HepG2 (cell line): Measurements from ENCODE around the gene SEC24A. TPM values are rescaled to one million over a fixed set of nuclear protein-coding genes. Genes with fewer than 3 reads are reported as not detected.

Experiments used
- ATAC-seq: fragments of 200-7000 bp; cut with Tn5 transposase; 3 replicates; pipeline ENCODE4 v1.9.1; 2020; ENCODE audit warnings: mild to moderate bottlenecking, moderate library complexity
- BruUV-seq: library from RNA; stranded (reverse); fragments of 400-500 nt; replicated peaks from 2 replicates; lab custom pipeline; 2021; lab: Mats Ljungman, UMichigan
- CTCF ChIA-PET: fragments of 300-600 bp; formaldehyde crosslinking; extraction: SDS; loops from one replicate; lab custom pipeline; 2021; ENCODE audit warnings: low total read pairs, inconsistent platforms, low intra/inter-chr PET ratio; lab: Yijun Ruan, JAX
- POLR2A ChIA-PET: fragments of 350-600 bp; sonication (Branson Sonifier 250); formaldehyde crosslinking; loops from one replicate; lab custom pipeline; 2020; ENCODE audit warnings: antibody characterized with exemption, inconsistent platforms; lab: Yijun Ruan, JAX
- DNase-seq: peaks from one replicate; pipeline ENCODE4 v3.0.0-alpha.2; 2015; ENCODE audit warnings: low spot score
- FAIRE-seq: peaks from 3 replicates; lab custom pipeline; 2011; peaks lifted over from hg19 to GRCh38; lab: Jason Lieb, UNC
- H2AFZ ChIP-seq: one replicate; pipeline ENCODE4 v1.6.1; 2011; ENCODE audit warnings: low read length, inconsistent platforms
- H3K27ac ChIP-seq: fragments of 300-600 bp; 3 replicates; pipeline ENCODE4 v1.8.0; 2011; ENCODE audit warnings: mixed run types, mild to moderate bottlenecking, mixed read lengths, low read length, inconsistent platforms; ENCODE audit not compliant: insufficient read depth; ENCODE audit errors: extremely low read length
- H3K27me3 ChIP-seq, 2 experiments: fragments of 200-600 bp in 1 of 2; 2 replicates in 1 of 2; 3 replicates in 1 of 2; pipeline versions ENCODE4 v1.6.0 to v1.8.0; 2011; ENCODE audit warnings: low read length in 2 of 2, mild to moderate bottlenecking in 2 of 2, moderate library complexity in 2 of 2, inconsistent platforms in 1 of 2; ENCODE audit not compliant: insufficient read depth in 2 of 2, control insufficient read depth in 1 of 2
- H3K36me3 ChIP-seq, 2 experiments: fragments of 200-600 bp in 1 of 2; replicated peaks in 1 of 2; 2 replicates in 1 of 2; 3 replicates in 1 of 2; pipeline versions ENCODE4 v1.5.1 to v1.8.0; 2011; ENCODE audit warnings: low read length in 2 of 2, inconsistent platforms in 1 of 2; ENCODE audit not compliant: insufficient read depth in 2 of 2, control insufficient read depth in 1 of 2
- H3K4me1 ChIP-seq: 2 replicates; pipeline ENCODE4 v1.5.1; 2012; ENCODE audit warnings: low read length, inconsistent platforms; ENCODE audit not compliant: insufficient read depth
- H3K4me2 ChIP-seq: 2 replicates; pipeline ENCODE4 v1.6.0; 2011; ENCODE audit warnings: low read depth, low read length, inconsistent platforms
- H3K4me3 ChIP-seq, 3 experiments: fragments of 200-600 bp in 1 of 3; sonication (generic), shearing (Covaris generic) in 1 of 3; replicated peaks in 1 of 3; 2 replicates each; pipeline ENCODE4 v1.5.1; 2011 to 2016; ENCODE audit warnings: low read length in 3 of 3, inconsistent platforms in 2 of 3, low read depth in 2 of 3, mild to moderate bottlenecking in 2 of 3, control low read depth in 1 of 3, mixed read lengths in 1 of 3; ENCODE audit not compliant: insufficient read depth in 1 of 3
- H3K79me2 ChIP-seq: one replicate; pipeline ENCODE4 v1.6.1; 2011; ENCODE audit warnings: low read length, inconsistent platforms; ENCODE audit not compliant: insufficient read depth
- H3K9ac ChIP-seq: 2 replicates; pipeline ENCODE4 v1.6.0; 2011; ENCODE audit warnings: mild to moderate bottlenecking, low read depth, low read length, inconsistent platforms; ENCODE audit not compliant: insufficient read depth
- H3K9me3 ChIP-seq: 2 replicates; pipeline ENCODE4 v1.5.1; 2012; ENCODE audit warnings: mild to moderate bottlenecking, low read length
- H4K20me1 ChIP-seq: 2 replicates; pipeline ENCODE4 v1.6.0; 2011; ENCODE audit warnings: inconsistent platforms, mild to moderate bottlenecking, low read length, moderate library complexity; ENCODE audit not compliant: insufficient read depth
- CENPX ChIP-seq: sonication (generic); formaldehyde crosslinking; IDR thresholded peaks from 2 replicates; pipeline ENCODE4 v1.9.0; 2021; ENCODE audit warnings: mild to moderate bottlenecking, missing genetic modification reagents, moderate library complexity
- DNMT1 ChIP-seq: sonication (generic); formaldehyde crosslinking; IDR thresholded peaks from 2 replicates; pipeline ENCODE4 v1.5.1; 2020; ENCODE audit warnings: mild to moderate bottlenecking, missing genetic modification reagents
- E2F2 ChIP-seq: sonication (generic); formaldehyde crosslinking; IDR thresholded peaks from 2 replicates; pipeline ENCODE4 v1.4.0; 2020; ENCODE audit warnings: missing genetic modification reagents, borderline replicate concordance
- GZF1 ChIP-seq: sonication (generic); formaldehyde crosslinking; IDR thresholded peaks from 2 replicates; pipeline ENCODE4 v1.5.1; 2020; ENCODE audit warnings: mild to moderate bottlenecking, missing genetic modification reagents
- MZF1 ChIP-seq: sonication (generic); formaldehyde crosslinking; IDR thresholded peaks from 2 replicates; pipeline ENCODE4 v1.8.1; 2023; ENCODE audit warnings: mild to moderate bottlenecking, missing genetic modification reagents, borderline replicate concordance
- PAX8 ChIP-seq: sonication (generic); formaldehyde crosslinking; IDR thresholded peaks from 2 replicates; pipeline ENCODE4 v1.8.0; 2022; ENCODE audit warnings: mild to moderate bottlenecking, missing genetic modification reagents, borderline replicate concordance
- RCOR2 ChIP-seq: IDR thresholded peaks from 2 replicates; pipeline ENCODE4 v1.6.1; 2016; ENCODE audit warnings: missing biosample characterization, missing genetic modification reagents
- RNF2 ChIP-seq: fragments of 450-650 bp; conservative IDR thresholded peaks from 2 replicates; pipeline ENCODE4 v1.6.1; 2016; ENCODE audit warnings: low read depth
- SIX4 ChIP-seq: sonication (generic); formaldehyde crosslinking; IDR thresholded peaks from 2 replicates; pipeline ENCODE4 v1.4.0; 2020; ENCODE audit warnings: missing genetic modification reagents
- TOE1 ChIP-seq: sonication (generic); formaldehyde crosslinking; IDR thresholded peaks from 2 replicates; pipeline ENCODE4 v1.4.0; 2020; ENCODE audit warnings: mild to moderate bottlenecking, missing genetic modification reagents
- ZFP82 ChIP-seq: sonication (generic); formaldehyde crosslinking; IDR thresholded peaks from 2 replicates; pipeline ENCODE4 v1.5.1; 2020; ENCODE audit warnings: mild to moderate bottlenecking, missing genetic modification reagents, borderline replicate concordance
- ZNF382 ChIP-seq: sonication (generic); formaldehyde crosslinking; IDR thresholded peaks from 2 replicates; pipeline ENCODE4 v1.5.0; 2020; ENCODE audit warnings: missing genetic modification reagents, mild to moderate bottlenecking, borderline replicate concordance
- ZNF451 ChIP-seq: sonication (generic); formaldehyde crosslinking; IDR thresholded peaks from 2 replicates; pipeline ENCODE4 v1.5.0; 2020; ENCODE audit warnings: mild to moderate bottlenecking, missing genetic modification reagents
- ZNF530 ChIP-seq: sonication (generic); formaldehyde crosslinking; IDR thresholded peaks from 2 replicates; pipeline ENCODE4 v1.5.0; 2020; ENCODE audit warnings: low read depth, mild to moderate bottlenecking, missing genetic modification reagents
- ZNF7 ChIP-seq: IDR thresholded peaks from 2 replicates; pipeline ENCODE4 v1.6.1; 2016; ENCODE audit warnings: missing biosample characterization, missing genetic modification reagents
- WGBS: methylation state at CpG from one replicate; pipeline ENCODE4 v1.1.6; 2017; ENCODE audit warnings: low lambda C conversion rate; 5-methylcytosine and 5-hydroxymethylcytosine counted together
- in situ Hi-C: cut with HindIII; loops from 2 replicates; pipeline ENCODE4 v1.10.0; 2017; ENCODE audit warnings: low pct_unique_long_range_greater_than_20kb; ENCODE audit not compliant: extremely low pct_ligation_motif_present
- intact Hi-C: fragments of 100-400 bp; cut with micrococcal nuclease; formaldehyde crosslinking; loops from one replicate; pipeline ENCODE4 v1.10.0; 2022; ENCODE audit not compliant: unreplicated experiment
- polyA plus RNA-seq, 8 experiments: library from polyadenylated mRNA; depleted of rRNA in 3 of 8; stranded (reverse) in 7 of 8; unstranded in 1 of 8; fragments of >200 nt; fragmentation: Illumina TruSeq in 4 of 8; extraction: Trizol in 4 of 8; gene quantifications; 2 replicates each; pipeline versions ENCODE4 v1.2.1 to v1.2.3, GENCODE V29; 2011 to 2016; ENCODE audit warnings: low read depth in 4 of 8, missing spikeins in 1 of 8, mixed read lengths in 1 of 8; ENCODE audit not compliant: insufficient read depth in 1 of 8
- total RNA-seq, 5 experiments: library from RNA; depleted of rRNA; stranded (reverse); fragments of >200 nt; fragmentation: Illumina TruSeq; extraction: Trizol; gene quantifications; 2 replicates each; pipeline ENCODE4 v1.2.3, GENCODE V29; 2016; ENCODE audit warnings: low read depth in 1 of 5
- TF ChIP-seq, protein P1 (sequence below): IDR thresholded peaks from 2 replicates; pipeline ENCODE4 v1.6.1; 2012; ENCODE audit warnings: low read depth, low read length, improper control_type of control experiment
- TF ChIP-seq, protein P2 (sequence below), 2 experiments: sonication (generic) in 1 of 2; formaldehyde crosslinking in 1 of 2; IDR thresholded peaks; 2 replicates each; pipeline versions ENCODE4 v1.4.0 to v1.6.1; 2018 to 2020; ENCODE audit warnings: missing genetic modification reagents in 2 of 2, borderline replicate concordance in 1 of 2, low read depth in 1 of 2, mild to moderate bottlenecking in 1 of 2, missing biosample characterization in 1 of 2

SEC24A gene
- total and polyA plus RNA-seq, 2 of the 13 experiments (the other 11 are each of a cell fraction or from before 2014, with no cell fraction given): 30.5 to 56.8 TPM

DNA sequence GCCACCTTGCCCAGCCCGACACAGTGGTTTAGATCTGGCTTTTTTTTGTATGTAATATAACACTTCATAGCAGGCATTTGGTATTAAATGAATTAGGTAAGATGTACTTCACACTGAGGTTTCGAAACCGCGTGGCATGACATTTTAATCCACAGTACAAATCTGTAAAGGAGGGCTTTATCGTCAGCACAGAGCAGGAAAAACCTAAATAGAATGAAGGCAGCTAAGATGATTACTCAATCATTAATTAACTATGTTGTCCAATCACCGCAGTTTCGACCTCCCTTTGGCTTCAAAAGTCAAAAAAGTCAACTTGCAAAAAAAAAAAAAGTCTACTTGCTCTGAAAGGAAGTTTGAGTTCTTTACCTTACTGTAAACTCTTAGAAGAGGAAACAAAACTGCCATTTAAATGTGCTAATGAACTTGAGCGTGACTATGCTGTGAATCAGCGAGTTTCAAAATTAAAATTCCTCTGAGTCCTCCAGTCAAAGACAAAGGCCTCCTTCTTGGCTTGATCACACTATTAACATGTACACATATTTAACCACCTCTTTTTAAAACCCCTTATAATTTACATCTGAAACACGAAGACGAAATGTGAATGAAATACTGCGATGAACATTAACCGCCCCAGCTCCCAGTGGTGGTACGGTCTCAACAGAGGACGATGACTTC lies 698 bp upstream of the SEC24A start (continued):
- TF ChIP-seq, protein P1, sequence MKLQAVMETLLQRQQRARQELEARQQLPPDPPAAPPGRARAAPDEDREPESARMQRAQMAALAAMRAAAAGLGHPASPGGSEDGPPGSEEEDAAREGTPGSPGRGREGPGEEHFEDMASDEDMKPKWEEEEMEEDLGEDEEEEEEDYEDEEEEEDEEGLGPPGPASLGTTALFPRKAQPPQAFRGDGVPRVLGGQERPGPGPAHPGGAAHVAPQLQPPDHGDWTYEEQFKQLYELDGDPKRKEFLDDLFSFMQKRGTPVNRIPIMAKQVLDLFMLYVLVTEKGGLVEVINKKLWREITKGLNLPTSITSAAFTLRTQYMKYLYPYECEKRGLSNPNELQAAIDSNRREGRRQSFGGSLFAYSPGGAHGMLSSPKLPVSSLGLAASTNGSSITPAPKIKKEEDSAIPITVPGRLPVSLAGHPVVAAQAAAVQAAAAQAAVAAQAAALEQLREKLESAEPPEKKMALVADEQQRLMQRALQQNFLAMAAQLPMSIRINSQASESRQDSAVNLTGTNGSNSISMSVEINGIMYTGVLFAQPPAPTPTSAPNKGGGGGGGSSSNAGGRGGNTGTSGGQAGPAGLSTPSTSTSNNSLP: 0 out of 2 replicates have a peak, but pooled peaks have one; percentile 10
- no peak for TF ChIP-seq ZNF382 (CRISPR knock-in tag)
- TF ChIP-seq ZNF451 (CRISPR knock-in tag): no peak
- TF ChIP-seq CENPX (CRISPR knock-in tag): no peak

DNA sequence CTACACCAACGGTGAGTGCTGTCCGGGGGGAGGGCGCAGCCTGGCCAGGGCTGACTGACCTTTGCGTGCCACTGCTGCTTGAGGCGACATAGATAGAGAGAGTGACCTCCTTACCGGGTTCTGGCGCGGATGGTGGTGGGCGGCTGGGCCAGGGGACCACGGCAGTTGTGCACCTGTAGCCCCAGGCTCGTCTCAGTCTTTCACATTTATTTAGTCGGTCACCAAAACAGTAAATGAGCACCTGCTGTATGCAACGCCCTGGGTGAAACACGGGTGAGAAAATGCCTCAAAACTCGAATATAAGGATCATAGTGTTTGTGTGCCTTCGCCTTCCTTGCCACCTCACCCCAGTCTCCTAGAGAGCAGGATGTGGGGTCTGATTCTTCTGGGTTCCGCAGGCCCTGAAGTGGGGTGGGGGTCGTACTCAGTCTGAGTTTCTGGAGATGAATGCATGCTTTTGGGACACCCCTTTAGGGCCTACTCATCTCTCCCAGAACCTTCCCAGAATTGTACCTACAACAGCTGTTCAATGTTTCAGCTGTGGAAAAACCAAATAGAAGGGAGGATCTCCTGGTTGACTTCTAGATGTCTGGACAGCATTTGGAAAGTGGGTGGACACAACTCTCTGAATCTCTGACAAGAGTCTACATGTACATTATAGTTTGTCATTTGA lies 714 bp downstream of the SEC24A start:
- H3K4me2 ChIP-seq: peak overlapping the region; percentile 93
- ChIA-PET CTCF (no interaction called here), POLR2A (interaction anchor here (0.8 to 2.3 kb wide), 7 partner anchors 11 to 278 kb away, joined by 3 to 47 read pairs (median 6); partner anchors contain the start of genes SAR1B and UBE2B)
- no peak for DNase-seq
- H3K4me3 ChIP-seq: peak overlapping the region; percentile 79 to 97 (median 97)
- no peaks in the 10 kb centered on the region for H3K9me3 ChIP-seq
- H3K36me3 ChIP-seq: peaks cover 0 to 6% of the 10 kb centered on the region in 2 experiments; a peak in 2 of 5 replicates
- TSS peak; percentile 76 for BruUV-seq
- H3K27ac ChIP-seq: peak overlapping the region; percentile 99
- 0% methylated on average over 2 of the region's 18 CpGs for WGBS
- H4K20me1 ChIP-seq: peaks cover 4% of the 10 kb centered on the region; the same call in 1 of the 2 replicates
- H3K4me1 ChIP-seq: peaks cover 70% of the 10 kb centered on the region
- no peak for FAIRE-seq
- intact Hi-C loops (no loop called here), in situ Hi-C loops (no loop called here)
- no peak overlapping the region for H2AFZ ChIP-seq
- H3K9ac ChIP-seq: peak overlapping the region; percentile 99
- peaks cover 54% of the 10 kb centered on the region for H3K79me2 ChIP-seq
- H3K27me3 ChIP-seq: no peaks in the 10 kb centered on the region
- peak; percentile 71 for ATAC-seq
- TF ChIP-seq, protein P2, sequence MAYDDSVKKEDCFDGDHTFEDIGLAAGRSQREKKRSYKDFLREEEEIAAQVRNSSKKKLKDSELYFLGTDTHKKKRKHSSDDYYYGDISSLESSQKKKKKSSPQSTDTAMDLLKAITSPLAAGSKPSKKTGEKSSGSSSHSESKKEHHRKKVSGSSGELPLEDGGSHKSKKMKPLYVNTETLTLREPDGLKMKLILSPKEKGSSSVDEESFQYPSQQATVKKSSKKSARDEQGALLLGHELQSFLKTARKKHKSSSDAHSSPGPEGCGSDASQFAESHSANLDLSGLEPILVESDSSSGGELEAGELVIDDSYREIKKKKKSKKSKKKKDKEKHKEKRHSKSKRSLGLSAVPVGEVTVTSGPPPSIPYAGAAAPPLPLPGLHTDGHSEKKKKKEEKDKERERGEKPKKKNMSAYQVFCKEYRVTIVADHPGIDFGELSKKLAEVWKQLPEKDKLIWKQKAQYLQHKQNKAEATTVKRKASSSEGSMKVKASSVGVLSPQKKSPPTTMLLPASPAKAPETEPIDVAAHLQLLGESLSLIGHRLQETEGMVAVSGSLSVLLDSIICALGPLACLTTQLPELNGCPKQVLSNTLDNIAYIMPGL (CRISPR knock-in tag; IDR thresholded peaks at IDR 0.05; ENCODE audit: borderline replicate concordance in 1 of 2, low read depth in 1 of 2): no peak
- TF ChIP-seq PAX8 (CRISPR knock-in tag): no peak
- TF ChIP-seq GZF1: 0 out of 2 replicates have a peak, but pooled peaks have one; percentile 44
- TF ChIP-seq ZFP82 (CRISPR knock-in tag): no peak
- TF ChIP-seq RNF2: no peak
- no peak for TF ChIP-seq E2F2 (CRISPR knock-in tag)
- 0 out of 2 replicates have a peak, but pooled peaks have one; percentile 22 for TF ChIP-seq DNMT1 (CRISPR knock-in tag)
- TF ChIP-seq TOE1: no peak
- 0 out of 2 replicates have a peak, but pooled peaks have one; percentile 21 for TF ChIP-seq ZNF530 (CRISPR knock-in tag)
- TF ChIP-seq RCOR2 (CRISPR knock-in tag): no peak
- no peak for TF ChIP-seq SIX4
- no peak for TF ChIP-seq ZNF7 (CRISPR knock-in tag)
- TF ChIP-seq MZF1 (CRISPR knock-in tag): 0 out of 2 replicates have a peak, but pooled peaks have one; percentile 28
